Erythroblast (primary cell): Measurements from ENCODE around the gene CMTM7.

Experiments
- GATA1 ChIP-seq: IDR thresholded peaks from 2 replicates; pipeline ENCODE4 v1.6.1; 2011; ENCODE audit warnings: low read depth, mild to moderate bottlenecking, control low read depth, low read length, moderate library complexity
- POLR2A ChIP-seq: IDR thresholded peaks from 2 replicates; pipeline ENCODE4 v1.6.1; 2011; ENCODE audit warnings: mild to moderate bottlenecking, low read length

DNA sequence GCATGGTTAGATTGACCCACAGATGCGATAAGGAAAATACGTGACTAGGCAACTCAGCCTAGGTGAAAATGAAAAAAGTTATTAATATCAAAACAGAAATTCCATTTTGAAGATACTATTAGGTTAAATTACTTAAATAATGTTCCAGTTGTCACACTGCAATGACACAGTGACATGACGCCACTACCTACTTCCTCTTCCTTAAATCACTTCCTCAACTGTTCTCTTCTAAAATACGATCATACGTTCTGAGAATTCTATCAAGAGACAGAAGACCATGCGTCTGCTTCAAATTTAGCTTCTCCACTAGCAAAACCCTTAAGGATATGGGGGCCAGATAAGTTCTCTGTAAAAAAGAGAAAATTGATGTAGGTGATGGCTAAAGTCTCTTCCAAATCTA is 92.8 kb downstream of the CMTM7 start:
- no peak for TF ChIP-seq POLR2A
- no peak for TF ChIP-seq GATA1
